GM21825 (cell line): ENCODE data around the gene RRM1.
A peak's percentile ranks its signal among the peaks of the same experiment; 100 is the strongest.

Experiments
- ATAC-seq: cut with Tn5 transposase; IDR thresholded peaks from one replicate; pipeline ENCODE4 v1.9.1; 2021; ENCODE audit warnings: mild to moderate bottlenecking, moderate library complexity; ENCODE audit not compliant: unreplicated experiment

Gene RRM1

GRCh38 chr11:4185561-4185960 lies 91.0 kb downstream of the RRM1 start:
- no peak for ATAC-seq

DNA sequence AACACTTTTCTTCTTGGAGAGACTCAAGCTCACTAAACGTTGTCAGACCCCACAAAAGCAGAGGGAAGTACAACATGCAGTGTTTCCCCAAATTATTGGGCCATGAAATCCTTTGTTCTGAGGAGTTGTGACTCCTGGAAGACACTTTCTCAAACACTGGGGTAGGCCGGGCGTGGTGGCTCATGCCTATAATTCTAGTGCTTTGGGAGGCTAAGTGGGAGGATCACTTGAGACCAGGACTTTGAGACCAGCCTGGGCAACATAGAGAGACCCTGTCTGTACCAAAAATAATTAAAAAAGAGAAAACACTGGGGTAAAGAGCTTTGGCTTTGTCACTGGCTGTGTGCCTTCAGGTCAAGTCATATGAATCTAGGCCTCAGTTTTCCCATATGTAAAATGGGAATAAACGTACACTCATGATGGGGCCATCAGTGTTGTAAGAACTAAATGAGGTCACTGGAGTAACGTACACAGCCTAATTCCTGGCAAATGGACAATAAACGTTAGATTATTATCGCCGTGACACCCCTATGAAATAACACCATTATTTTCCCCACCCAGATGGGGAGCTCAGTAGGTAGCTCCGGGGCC lies 92.0 kb downstream of the RRM1 start:
- no peak for ATAC-seq

DNA sequence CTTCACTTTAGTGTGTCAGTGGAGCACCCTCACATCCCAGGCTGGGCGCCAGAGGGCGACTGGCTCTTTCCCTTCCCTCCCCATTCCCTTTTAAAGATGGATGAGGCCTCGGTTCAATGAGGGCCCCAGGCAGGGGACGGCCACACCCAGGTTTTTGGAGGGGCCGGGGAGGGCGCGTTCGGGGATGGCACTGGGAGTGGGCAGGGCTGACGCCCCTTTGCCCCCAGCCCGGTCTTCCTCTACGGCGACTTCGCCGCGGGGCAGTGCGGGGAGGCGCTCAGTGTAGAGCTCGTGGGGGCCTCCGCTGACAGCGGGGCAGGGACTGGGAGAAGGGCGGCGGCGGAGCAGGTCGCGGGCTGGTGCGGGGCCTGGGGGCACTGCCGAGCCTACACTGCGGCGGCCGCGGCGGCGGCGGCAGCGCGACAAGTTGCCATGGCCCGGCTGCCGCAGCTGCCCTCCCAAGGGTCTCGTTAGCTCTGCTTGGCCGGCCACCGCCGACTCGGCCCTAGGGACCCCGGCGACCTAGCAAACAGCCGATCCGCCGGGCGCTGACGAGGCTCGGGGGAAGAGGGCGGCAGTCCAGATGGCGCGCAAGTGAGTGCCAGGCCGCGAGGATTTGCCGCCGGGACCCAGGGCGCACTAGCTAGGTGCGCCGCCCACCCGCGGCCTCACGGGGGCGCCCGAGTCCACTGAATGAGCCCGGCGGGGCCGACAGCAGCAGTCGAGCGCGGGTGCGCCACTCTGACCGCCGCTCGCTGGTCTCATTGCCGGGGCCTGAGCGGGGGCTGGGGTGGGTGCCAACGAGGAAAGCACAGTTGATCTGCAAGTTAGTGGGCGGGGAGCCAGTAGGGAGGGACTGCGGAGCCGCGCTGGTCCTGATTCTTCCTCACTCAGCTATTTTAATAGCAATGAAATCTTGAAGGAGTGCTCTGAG lies 92.7 kb downstream of the RRM1 start:
- ATAC-seq = peak; percentile 93
